GM06990 (cell line): ENCODE data around the gene SYK.

Source experiments
- DNase-seq: peaks from one replicate; pipeline ENCODE4 v3.0.0-alpha.2; 2011; ENCODE audit not compliant: insufficient read length; ENCODE audit errors: extremely low read depth
- H3K27me3 ChIP-seq: replicated peaks from 2 replicates; pipeline ENCODE4 v1.6.0; 2011; ENCODE audit warnings: low read length; ENCODE audit not compliant: control insufficient read depth, insufficient read depth
- H3K36me3 ChIP-seq: 2 replicates; pipeline ENCODE4 v1.5.1; 2011; ENCODE audit warnings: low read length; ENCODE audit not compliant: control insufficient read depth, insufficient read depth
- H3K4me3 ChIP-seq: replicated peaks from 2 replicates; pipeline ENCODE4 v1.5.1; 2011; ENCODE audit warnings: low read depth, mild to moderate bottlenecking, control low read depth, low read length
- CTCF ChIP-seq: IDR thresholded peaks from 2 replicates; pipeline ENCODE4 v1.5.1; 2011; ENCODE audit warnings: low read length, control low read depth, mild to moderate bottlenecking, inconsistent platforms; ENCODE audit not compliant: insufficient read depth, poor library complexity, severe bottlenecking

The SYK gene

GRCh38 chr9:90813523-90813922 is 11.9 kb downstream of the SYK start:
- H3K27me3 ChIP-seq = no peaks in the 10 kb centered on the region
- no peaks in the 10 kb centered on the region for H3K36me3 ChIP-seq
- no peak for TF ChIP-seq CTCF
- DNase-seq = no peak
- no peak overlapping the region for H3K4me3 ChIP-seq

- Histone ChIP-seq H3K4me3 (no peak overlapping the region), H3K27me3 (no peaks in the 10 kb centered on the region), H3K36me3 (no peaks in the 10 kb centered on the region)
- TF ChIP-seq CTCF = no peak
- DNase-seq = no peak
Observed at GRCh38 chr9:90814355-90814754, 12.7 kb downstream of the SYK start.

DNA sequence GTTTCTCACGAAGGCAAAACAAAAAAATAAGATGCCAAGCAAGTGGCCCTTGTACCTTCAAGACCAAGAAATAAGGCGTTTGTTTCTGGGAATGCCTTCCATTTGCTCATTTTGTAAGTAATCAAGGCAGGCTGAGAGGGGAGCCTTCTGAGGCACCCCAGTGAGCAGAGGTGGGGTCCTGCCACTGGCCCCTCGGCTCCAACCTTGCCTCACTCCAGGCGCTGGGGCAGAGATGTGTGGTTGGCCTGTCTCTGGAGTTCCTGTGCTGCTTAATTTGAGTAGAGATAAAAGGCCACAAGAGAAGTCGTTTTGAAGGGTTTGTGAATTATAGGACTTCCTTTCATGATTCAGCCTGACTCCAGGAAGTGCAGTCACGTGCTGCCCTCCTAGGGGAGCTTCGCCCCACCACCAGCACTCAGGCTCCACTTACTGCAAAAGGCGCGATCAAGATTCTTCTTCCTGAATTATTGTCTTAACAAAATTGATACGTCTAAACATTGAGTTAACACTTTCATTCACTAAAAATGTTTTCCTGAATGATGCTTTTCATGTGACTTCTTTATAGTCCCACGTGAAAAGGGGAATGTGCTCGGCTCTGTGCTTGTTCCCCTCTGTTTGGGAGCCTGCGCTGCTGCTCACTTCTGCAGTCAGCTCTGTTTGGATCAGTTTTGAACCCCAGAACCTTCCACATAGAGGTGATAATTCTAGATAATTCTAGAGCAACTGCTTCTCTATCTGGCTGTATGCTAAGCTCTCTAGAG is 13.7 kb downstream of the SYK start:
- H3K27me3 ChIP-seq = no peaks in the 10 kb centered on the region
- no peak overlapping the region for H3K4me3 ChIP-seq
- DNase-seq = no peak
- H3K36me3 ChIP-seq = no peaks in the 10 kb centered on the region; the same call in 1 of the 2 replicates
- TF ChIP-seq CTCF = no peak

GRCh38 chr9:90815944-90816357 is 14.3 kb downstream of the SYK start:
- Histone ChIP-seq H3K4me3 (no peak overlapping the region), H3K36me3 (no peaks in the 10 kb centered on the region; the same call in 1 of the 2 replicates), H3K27me3 (no peaks in the 10 kb centered on the region)
- DNase-seq = no peak
- TF ChIP-seq CTCF = no peak

- no peak for TF ChIP-seq CTCF
- DNase-seq = no peak
- Histone ChIP-seq H3K4me3 (no peak overlapping the region), H3K27me3 (no peaks in the 10 kb centered on the region), H3K36me3 (no peaks in the 10 kb centered on the region; the same call in 1 of the 2 replicates)
Observed at GRCh38 chr9:90816690-90817089, 15.1 kb downstream of the SYK start.
